ENCODE data around the gene CD84.
A peak's percentile ranks its signal among the peaks of the same experiment; 100 is the strongest.

Gene CD84

DNA sequence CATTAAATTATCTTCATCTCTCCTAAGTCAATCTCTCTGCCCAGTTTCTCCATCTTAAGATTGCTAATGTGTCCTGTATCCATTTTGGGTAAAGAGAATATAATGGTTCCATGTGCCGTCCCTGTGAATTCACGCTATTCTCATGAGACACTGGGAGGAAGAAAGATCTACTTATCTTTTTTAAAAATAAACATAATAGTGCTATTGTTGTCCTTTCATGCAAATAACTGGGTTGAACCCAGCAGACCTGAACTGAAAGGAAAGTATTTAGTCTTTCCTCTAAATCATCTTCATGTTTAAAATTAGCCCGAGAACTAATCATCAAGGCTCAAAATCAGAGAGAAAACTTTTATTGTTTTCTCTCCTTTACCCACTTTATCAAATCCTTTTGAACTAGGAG lies 45.2 kb upstream of the CD84 start:
- H3K4me1 ChIP-seq (ENCODE audit: control insufficient read depth, low read length): peaks cover 83% of the 10 kb centered on the region
- TF ChIP-seq CTCF (IDR thresholded peaks at IDR 0.05; ENCODE audit: low read depth, low read length, poor library complexity, severe bottlenecking): no peak
- TF ChIP-seq EZH2phosphoT487 (IDR thresholded peaks at IDR 0.05; ENCODE audit: borderline replicate concordance, low read length): no peak
- H3K27ac ChIP-seq (ENCODE audit: low read depth, low read length): peak overlapping the region; percentile 91

GRCh38 chr1:160623862-160624261 lies 44.6 kb upstream of the CD84 start:
- TF ChIP-seq EZH2phosphoT487 (IDR thresholded peaks at IDR 0.05; ENCODE audit: borderline replicate concordance, low read length): no peak
- no peak for TF ChIP-seq CTCF (IDR thresholded peaks at IDR 0.05; ENCODE audit: low read depth, low read length, poor library complexity, severe bottlenecking)
- Histone ChIP-seq H3K4me3 (ENCODE audit: low read length) (peak overlapping the region; percentile 71), H3K9me3 (ENCODE audit: control insufficient read depth, insufficient read depth, low read length) (no peaks in the 10 kb centered on the region), H3K79me2 (ENCODE audit: control insufficient read depth, low read length) (no peaks in the 10 kb centered on the region), H3K4me2 (ENCODE audit: low read length) (peak overlapping the region; percentile 96), H3K27ac (ENCODE audit: low read depth, low read length) (peak overlapping the region; percentile 91), H3K36me3 (ENCODE audit: control insufficient read depth, low read length) (no peaks in the 10 kb centered on the region), H4K20me1 (ENCODE audit: control insufficient read depth, insufficient read depth, low read depth, low read length) (no peaks in the 10 kb centered on the region), H3K9me2 (replicated peaks; ENCODE audit: control insufficient read depth, low read length) (no peaks in the 10 kb centered on the region), H3K27me3 (ENCODE audit: control insufficient read depth, low read length) (peaks cover 10% of the 10 kb centered on the region), H3F3A (ENCODE audit: control insufficient read depth, insufficient read depth) (peaks cover 13% of the 10 kb centered on the region), H3K4me1 (ENCODE audit: control insufficient read depth, low read length) (peaks cover 78% of the 10 kb centered on the region)

More for the DNA sequence above, 45.2 kb upstream of the CD84 start:
- Histone ChIP-seq H3F3A (ENCODE audit: control insufficient read depth, insufficient read depth) (peaks cover 13% of the 10 kb centered on the region), H3K36me3 (ENCODE audit: control insufficient read depth, low read length) (no peaks in the 10 kb centered on the region), H3K9me3 (ENCODE audit: control insufficient read depth, insufficient read depth, low read length) (no peaks in the 10 kb centered on the region), H3K4me2 (ENCODE audit: low read length) (peak overlapping the region; percentile 96), H3K79me2 (ENCODE audit: control insufficient read depth, low read length) (no peaks in the 10 kb centered on the region), H3K9me2 (replicated peaks; ENCODE audit: control insufficient read depth, low read length) (no peaks in the 10 kb centered on the region), H3K4me3 (ENCODE audit: low read length) (peak overlapping the region; percentile 71), H4K20me1 (ENCODE audit: control insufficient read depth, insufficient read depth, low read depth, low read length) (no peaks in the 10 kb centered on the region), H3K27me3 (ENCODE audit: control insufficient read depth, low read length) (peaks cover 10% of the 10 kb centered on the region)

- Histone ChIP-seq H3K4me1 (ENCODE audit: control insufficient read depth, low read length) (peaks cover 74% of the 10 kb centered on the region), H3K27ac (ENCODE audit: low read depth, low read length) (peak overlapping the region; percentile 91), H3K4me2 (ENCODE audit: low read length) (peak overlapping the region; percentile 96), H3K9me2 (replicated peaks; ENCODE audit: control insufficient read depth, low read length) (no peaks in the 10 kb centered on the region), H3F3A (ENCODE audit: control insufficient read depth, insufficient read depth) (peaks cover 13% of the 10 kb centered on the region), H3K4me3 (ENCODE audit: low read length) (peak overlapping the region; percentile 71), H3K79me2 (ENCODE audit: control insufficient read depth, low read length) (no peaks in the 10 kb centered on the region), H3K36me3 (ENCODE audit: control insufficient read depth, low read length) (no peaks in the 10 kb centered on the region), H3K9me3 (ENCODE audit: control insufficient read depth, insufficient read depth, low read length) (no peaks in the 10 kb centered on the region), H3K27me3 (ENCODE audit: control insufficient read depth, low read length) (peaks cover 10% of the 10 kb centered on the region), H4K20me1 (ENCODE audit: control insufficient read depth, insufficient read depth, low read depth, low read length) (no peaks in the 10 kb centered on the region)
- TF ChIP-seq EZH2phosphoT487 (IDR thresholded peaks at IDR 0.05; ENCODE audit: borderline replicate concordance, low read length) (no peak), CTCF (IDR thresholded peaks at IDR 0.05; ENCODE audit: low read depth, low read length, poor library complexity, severe bottlenecking) (no peak)
Observed at GRCh38 chr1:160623227-160623633, 43.9 kb upstream of the CD84 start.

Data from DOHH2 (cell line).